HG03442 (cell line): ENCODE data around the gene SUFU.
A peak's percentile ranks its signal among the peaks of the same experiment; 100 is the strongest.

ENCODE experiments used
- ATAC-seq: cut with Tn5 transposase; IDR thresholded peaks from one replicate; pipeline ENCODE4 v1.9.1; 2021; ENCODE audit warnings: mild to moderate bottlenecking, moderate library complexity; ENCODE audit not compliant: unreplicated experiment

SUFU gene

GRCh38 chr10:102546606-102547320 lies 43.0 kb downstream of the SUFU start:
- ATAC-seq, result no peak

DNA sequence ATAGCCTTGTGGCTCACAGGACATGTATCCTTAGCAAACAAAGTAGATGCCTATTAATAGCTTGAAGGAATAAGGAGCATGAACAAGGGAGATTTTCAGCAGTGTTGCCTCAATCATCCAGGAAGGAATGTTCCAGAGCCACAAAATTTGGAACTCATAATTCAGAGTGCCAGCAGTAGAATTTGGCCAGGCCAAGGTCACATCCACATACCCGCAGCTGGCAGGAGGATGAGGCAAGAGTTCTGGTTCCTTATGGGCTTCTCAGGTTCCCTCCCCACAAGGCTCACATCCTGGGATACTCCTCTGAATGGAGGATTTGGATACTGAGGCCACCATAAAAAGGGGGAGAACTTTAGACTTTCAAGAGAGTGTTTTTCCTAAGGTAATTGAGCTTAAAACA lies 45.8 kb downstream of the SUFU start:
- no peak for ATAC-seq

- no peak for ATAC-seq
Measured at GRCh38 chr10:102550636-102551210, 47.0 kb downstream of the SUFU start.

GRCh38 chr10:102552533-102552932 lies 48.8 kb downstream of the SUFU start:
- ATAC-seq, result no peak

- no peak for ATAC-seq
Measured at GRCh38 chr10:102553771-102554170, 50.0 kb downstream of the SUFU start.

GRCh38 chr10:102554531-102554930 lies 50.8 kb downstream of the SUFU start:
- no peak for ATAC-seq

DNA sequence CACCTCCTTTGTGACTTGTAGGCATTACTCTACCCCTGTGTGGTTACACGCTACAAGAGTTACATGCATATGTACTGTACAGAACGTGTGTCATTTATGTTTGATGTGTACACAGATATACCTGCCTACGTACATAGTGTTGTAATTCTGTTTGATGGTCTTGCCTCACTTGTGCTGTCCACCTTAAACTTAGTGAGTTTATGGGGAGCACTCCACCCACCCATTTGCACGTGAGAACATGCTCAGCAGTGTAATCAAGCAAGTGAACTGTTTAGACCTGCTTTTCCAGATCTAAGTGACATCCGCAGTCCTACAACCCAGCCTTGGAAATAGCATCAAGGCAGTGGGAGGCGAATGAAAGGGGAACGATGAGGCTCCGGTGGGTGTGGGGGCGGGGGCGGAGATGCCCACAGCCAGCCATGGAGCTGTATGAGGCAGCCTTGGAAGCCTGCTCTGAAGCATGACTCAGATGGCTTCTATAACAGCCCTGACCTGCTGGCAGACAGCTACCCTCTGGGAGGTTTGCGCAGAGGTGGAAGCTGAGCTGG lies 52.1 kb downstream of the SUFU start:
- ATAC-seq, result no peak

DNA sequence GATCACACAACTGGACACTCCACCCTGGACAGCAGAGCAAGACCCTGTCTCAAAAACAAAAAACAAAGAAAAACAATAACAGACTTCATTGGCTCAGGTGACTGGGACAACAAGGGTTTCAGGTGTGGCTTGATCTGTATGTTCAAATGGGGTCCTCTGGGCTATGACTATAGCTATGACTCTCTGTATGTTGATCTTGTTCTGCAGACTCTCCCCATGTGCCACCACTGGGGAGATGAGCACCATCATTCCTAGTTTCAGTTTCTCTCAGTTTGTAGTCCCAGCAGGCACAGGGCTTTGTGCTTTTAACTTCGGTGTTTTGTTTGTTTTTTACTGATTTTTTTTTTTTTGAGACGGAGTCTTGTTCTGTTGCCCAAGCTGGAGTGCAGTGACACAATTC lies 53.8 kb downstream of the SUFU start:
- no peak for ATAC-seq

DNA sequence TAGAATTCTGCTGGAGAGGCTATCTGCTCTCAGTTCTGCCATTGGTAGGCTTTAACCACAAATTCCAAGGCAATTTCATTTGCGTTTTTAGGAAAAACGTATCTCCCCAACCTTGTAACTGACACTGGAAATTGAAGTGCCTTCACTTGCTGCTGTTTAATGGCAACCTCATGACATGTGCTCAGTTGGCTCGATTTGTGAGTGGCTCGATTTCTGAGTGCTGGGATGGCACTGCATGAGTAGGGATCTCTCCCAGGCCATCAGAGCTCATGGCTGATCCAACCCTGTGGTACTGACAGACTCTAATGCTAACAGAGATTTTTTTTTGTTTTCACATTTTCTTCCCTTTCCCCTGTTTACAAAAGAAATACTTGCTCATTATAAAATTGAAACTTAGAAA lies 56.0 kb downstream of the SUFU start:
- ATAC-seq, result no peak

GRCh38 chr10:102564209-102564834 lies 60.5 kb downstream of the SUFU start:
- ATAC-seq, result no peak

GRCh38 chr10:102565793-102566192 lies 62.0 kb downstream of the SUFU start:
- ATAC-seq, result no peak

DNA sequence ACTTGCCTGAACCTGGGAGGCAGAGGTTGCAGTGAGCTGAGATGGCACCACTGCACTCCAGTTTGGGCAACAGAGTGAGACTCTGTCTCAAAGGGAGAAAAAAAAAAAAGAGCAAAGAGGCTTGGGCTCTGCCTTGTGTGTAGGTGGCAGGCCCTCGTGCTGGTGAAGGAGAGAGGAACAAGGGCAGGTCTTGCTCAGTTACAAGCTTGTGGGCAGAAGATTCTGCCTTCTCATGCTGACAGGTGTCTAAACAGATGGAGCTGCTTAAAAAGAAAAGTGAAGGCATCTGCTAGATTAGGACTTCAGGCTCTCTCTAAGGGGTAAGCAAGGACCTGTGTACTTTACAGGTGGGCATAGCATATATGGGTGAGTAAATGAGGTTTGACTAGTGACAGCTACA lies 75.0 kb downstream of the SUFU start:
- ATAC-seq, result no peak

DNA sequence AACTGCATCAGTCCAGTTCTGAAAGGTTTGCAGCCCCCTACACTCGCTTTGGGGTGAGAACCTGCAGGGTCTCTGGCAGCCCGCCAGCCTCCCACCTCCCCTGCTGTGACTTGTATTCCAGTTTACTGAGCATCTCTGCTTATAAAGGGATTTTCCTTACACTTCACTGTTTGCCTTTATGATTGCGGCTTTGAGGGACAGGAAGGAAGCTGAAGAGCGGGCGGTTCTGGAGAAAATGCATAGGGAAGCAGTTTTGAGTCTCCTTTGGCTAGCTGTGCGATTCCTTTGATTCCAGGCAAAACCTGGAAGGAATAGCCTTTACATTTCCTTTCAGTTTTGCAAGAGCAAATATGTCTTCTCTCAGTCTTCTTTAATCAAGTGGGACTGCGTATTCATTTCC lies 75.6 kb downstream of the SUFU start:
- ATAC-seq, result no peak

DNA sequence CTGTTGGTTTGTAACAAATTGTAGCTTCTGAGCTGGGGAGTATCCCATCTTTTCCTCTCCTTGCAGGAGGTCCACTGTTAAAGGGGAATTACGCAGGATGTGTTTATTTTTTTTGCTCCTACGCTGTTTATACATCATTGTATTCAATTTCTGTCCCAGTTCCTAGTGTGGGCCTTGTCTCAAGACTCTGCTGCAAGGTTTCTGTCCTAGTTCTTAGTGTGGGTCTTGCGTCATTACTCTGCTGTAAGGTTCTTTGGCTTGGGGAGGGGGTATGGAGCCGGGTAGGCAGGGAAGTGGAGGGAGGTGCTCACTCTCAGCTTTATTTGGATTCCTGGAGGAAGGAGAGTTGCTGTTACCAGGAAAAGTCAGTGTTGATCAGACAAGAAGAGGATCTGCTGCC lies 76.5 kb downstream of the SUFU start:
- ATAC-seq, result no peak

DNA sequence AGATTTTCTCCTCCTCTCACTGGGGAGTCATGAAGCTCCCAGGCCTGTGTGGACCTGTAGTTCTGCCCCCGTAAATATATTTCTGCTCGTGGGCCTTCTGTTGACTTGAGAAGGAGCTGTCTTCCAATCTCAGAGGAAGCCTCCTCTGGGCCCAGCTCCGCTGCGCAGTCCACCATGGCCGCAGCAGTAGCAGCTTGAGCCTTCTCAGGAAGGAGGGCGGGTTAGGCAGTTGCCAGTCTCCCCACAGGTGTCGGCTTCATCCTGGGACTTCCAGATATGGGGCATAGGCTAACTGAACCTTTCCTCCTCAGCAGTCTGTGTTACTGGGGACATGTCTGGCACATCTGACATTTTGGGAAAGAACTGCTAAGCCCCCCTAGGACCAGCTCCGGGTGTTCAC lies 77.6 kb downstream of the SUFU start:
- ATAC-seq, result no peak

GRCh38 chr10:102581981-102582580 lies 78.3 kb downstream of the SUFU start:
- ATAC-seq, result no peak

DNA sequence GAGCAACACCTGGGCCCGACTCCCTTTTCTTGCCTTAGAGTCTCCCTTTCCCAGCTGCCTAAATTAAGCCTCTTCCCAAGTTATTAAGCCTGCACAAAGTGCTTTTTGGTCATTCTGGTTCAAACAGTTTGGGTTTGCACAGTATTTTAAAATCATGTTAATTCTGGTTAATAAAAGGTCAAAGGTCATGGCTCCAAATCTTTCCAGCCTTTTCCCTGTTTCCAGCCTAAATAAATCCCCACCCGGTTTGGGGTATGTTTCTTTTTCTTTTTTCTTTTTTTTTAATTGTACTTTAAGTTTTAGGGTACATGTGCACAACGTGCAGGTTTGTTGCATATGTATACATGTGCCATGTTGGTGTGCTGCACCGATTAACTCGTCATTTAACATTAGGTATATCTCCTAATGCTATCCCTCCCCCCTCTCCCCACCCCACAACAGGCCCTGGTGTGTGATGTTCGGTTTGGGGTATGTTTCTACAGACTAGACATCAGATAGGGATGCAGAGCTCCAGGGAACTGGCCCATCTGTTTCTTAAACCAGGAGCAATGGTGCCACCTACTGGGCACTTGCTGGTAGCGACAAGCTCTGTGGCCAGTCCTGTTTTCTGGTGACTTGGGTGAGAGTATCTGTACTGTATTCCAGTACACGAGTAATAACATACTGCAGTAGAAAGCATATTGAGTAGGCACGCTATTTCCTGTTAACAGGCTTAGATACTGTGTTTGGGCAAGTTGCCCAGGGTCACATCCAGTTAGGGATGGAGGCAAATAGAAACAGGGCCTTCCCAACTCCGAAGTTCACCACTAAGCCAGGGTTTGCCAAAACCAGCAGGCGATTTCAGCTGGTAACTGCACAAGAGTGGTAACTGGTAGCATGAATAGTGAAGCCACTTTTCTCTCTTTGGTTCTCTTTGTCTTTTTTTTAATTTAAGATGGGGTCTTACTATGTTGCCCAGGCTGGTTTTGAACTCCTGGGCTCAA lies 80.0 kb downstream of the SUFU start:
- peak; percentile 77 for ATAC-seq

GRCh38 chr10:102585026-102585425 lies 81.3 kb downstream of the SUFU start:
- no peak for ATAC-seq

- no peak for ATAC-seq
Measured at GRCh38 chr10:102586858-102587257, 83.1 kb downstream of the SUFU start.

GRCh38 chr10:102588875-102589274 lies 85.1 kb downstream of the SUFU start:
- no peak for ATAC-seq
